Measurements from ENCODE around the gene SLC35F5. TPM values are rescaled to one million over a fixed set of nuclear protein-coding genes. Genes with fewer than 3 reads are reported as not detected.
"Not testable (repeated sequence)": the region's sequence is repeated elsewhere in the genome, so short reads cannot be mapped to it uniquely, and the experiment has no call there.

SLC35F5 gene
- total RNA-seq, 1 experiment from 2014 or later = 26.2 TPM

- no peak for DNase-seq (ENCODE audit: low spot score)
- intact Hi-C loops (cut with micrococcal nuclease; ENCODE audit: unreplicated experiment) = no loop called here
- TF ChIP-seq CTCF (conservative IDR thresholded peaks at IDR 0.05; ENCODE audit: low read depth, low read length) (no peak), EZH2 (IDR thresholded peaks at IDR 0.05; ENCODE audit: borderline replicate concordance, low read depth, low read length, poor library complexity, severe bottlenecking) (no peak)
- Histone ChIP-seq H3K36me3 (ENCODE audit: insufficient read depth, low read length, poor library complexity, severe bottlenecking) (no peaks in the 10 kb centered on the region), H3K9me3 (ENCODE audit: low read depth, low read length, poor library complexity, severe bottlenecking) (no peaks in the 10 kb centered on the region), H3K4me3 (ENCODE audit: low read depth, low read length, poor library complexity, severe bottlenecking) (no peak overlapping the region), H3K4me1 (ENCODE audit: insufficient read depth, low read length, poor library complexity, severe bottlenecking) (no peaks in the 10 kb centered on the region), H3K27ac (ENCODE audit: low read depth, low read length, poor library complexity, severe bottlenecking) (no peak overlapping the region), H3K27me3 (replicated peaks; ENCODE audit: insufficient read depth, low read depth, low read length, poor library complexity) (no peaks in the 10 kb centered on the region)
- CTCF ChIA-PET = no interaction called here
- BruUV-seq (replicated peaks) = no TSS peak
- POLR2A ChIA-PET (ENCODE audit: low non-redundant PET) = no interaction called here
These were observed 50.4 kb downstream of the SLC35F5 start for GRCh38 chr2:113705982-113706523.

- CTCF ChIA-PET; POLR2A ChIA-PET (ENCODE audit: low non-redundant PET): not testable (repeated sequence)
- intact Hi-C loops (cut with micrococcal nuclease; ENCODE audit: unreplicated experiment) = loop anchor here (5.0 kb wide), 1 partner anchor 102 kb away; no protein-coding TSS in a partner anchor
These were observed 52.0 kb downstream of the SLC35F5 start for GRCh38 chr2:113704300-113704993.

GRCh38 chr2:113703386-113704299 lies 52.8 kb downstream of the SLC35F5 start:
- intact Hi-C loops (cut with micrococcal nuclease; ENCODE audit: unreplicated experiment) = loop anchor here (5.0 kb wide), 1 partner anchor 101 kb away; no protein-coding TSS in a partner anchor
- Histone ChIP-seq H3K4me1 (ENCODE audit: insufficient read depth, low read length, poor library complexity, severe bottlenecking) (no peaks in the 10 kb centered on the region), H3K9me3 (ENCODE audit: low read depth, low read length, poor library complexity, severe bottlenecking) (no peaks in the 10 kb centered on the region), H3K27me3 (replicated peaks; ENCODE audit: insufficient read depth, low read depth, low read length, poor library complexity) (no peaks in the 10 kb centered on the region), H3K36me3 (ENCODE audit: insufficient read depth, low read length, poor library complexity, severe bottlenecking) (no peaks in the 10 kb centered on the region), H3K27ac (ENCODE audit: low read depth, low read length, poor library complexity, severe bottlenecking) (no peak overlapping the region), H3K4me3 (ENCODE audit: low read depth, low read length, poor library complexity, severe bottlenecking) (no peak overlapping the region)
- no peak for TF ChIP-seq EZH2 (IDR thresholded peaks at IDR 0.05; ENCODE audit: borderline replicate concordance, low read depth, low read length, poor library complexity, severe bottlenecking)
- no peak for TF ChIP-seq CTCF (conservative IDR thresholded peaks at IDR 0.05; ENCODE audit: low read depth, low read length)
- POLR2A ChIA-PET (ENCODE audit: low non-redundant PET) = no interaction called here
- CTCF ChIA-PET = no interaction called here
- BruUV-seq (replicated peaks) = no TSS peak
- peak; percentile 32 for DNase-seq (ENCODE audit: low spot score)

More at GRCh38 chr2:113704300-113704993, 52.0 kb downstream of the SLC35F5 start:
- H3K27ac ChIP-seq (ENCODE audit: low read depth, low read length, poor library complexity, severe bottlenecking); H3K4me3 ChIP-seq (ENCODE audit: low read depth, low read length, poor library complexity, severe bottlenecking); H3K4me1 ChIP-seq (ENCODE audit: insufficient read depth, low read length, poor library complexity, severe bottlenecking); DNase-seq (ENCODE audit: low spot score); BruUV-seq (replicated peaks); H3K36me3 ChIP-seq (ENCODE audit: insufficient read depth, low read length, poor library complexity, severe bottlenecking); H3K9me3 ChIP-seq (ENCODE audit: low read depth, low read length, poor library complexity, severe bottlenecking); H3K27me3 ChIP-seq (replicated peaks; ENCODE audit: insufficient read depth, low read depth, low read length, poor library complexity): not testable (repeated sequence)

Data from A673 (cell line).